ENCODE results near the gene ATL1.
"Not testable (repeated sequence)": the region's sequence is repeated elsewhere in the genome, so short reads cannot be mapped to it uniquely, and the experiment has no call there.

Gene ATL1

DNA sequence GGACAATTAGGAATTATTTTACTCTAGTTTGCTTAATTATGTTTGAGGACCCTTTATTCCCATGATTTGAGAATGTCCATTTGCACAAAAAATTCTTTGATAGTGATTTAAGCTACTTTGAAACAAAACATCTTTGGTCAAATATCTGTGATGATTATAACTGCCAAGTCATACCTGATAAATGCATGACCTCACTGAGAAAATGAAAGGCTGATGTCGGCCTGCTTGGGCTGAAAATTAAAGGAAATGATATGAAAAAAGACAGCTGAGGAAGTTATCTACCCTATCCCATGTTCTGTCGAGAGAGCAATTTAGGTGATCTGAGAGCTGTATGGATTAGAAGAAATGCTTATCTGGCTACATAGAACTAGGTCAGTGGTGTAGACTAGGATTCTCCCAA lies 43.6 kb downstream of the ATL1 start:
- DNase-seq = no peak

DNA sequence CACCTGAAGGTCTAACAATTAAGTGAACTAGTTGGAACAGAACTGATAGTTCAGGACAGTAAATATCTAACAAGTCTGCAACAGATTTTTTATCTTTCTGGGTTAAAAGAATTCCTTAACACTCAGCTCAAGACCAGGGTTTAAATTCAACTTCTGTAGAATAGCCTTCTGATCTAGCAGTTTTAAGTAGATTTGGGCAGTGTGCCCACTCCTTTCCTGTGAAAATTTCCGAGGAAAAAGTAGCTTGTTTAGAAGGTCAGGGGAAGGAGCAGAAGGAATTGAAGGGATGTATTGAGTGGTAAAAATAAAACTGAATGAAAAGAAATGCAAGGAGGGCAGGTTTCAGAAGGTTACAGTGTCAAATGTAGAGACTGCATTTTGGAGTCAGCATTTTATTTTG lies 45.8 kb downstream of the ATL1 start:
- no peak for DNase-seq

DNA sequence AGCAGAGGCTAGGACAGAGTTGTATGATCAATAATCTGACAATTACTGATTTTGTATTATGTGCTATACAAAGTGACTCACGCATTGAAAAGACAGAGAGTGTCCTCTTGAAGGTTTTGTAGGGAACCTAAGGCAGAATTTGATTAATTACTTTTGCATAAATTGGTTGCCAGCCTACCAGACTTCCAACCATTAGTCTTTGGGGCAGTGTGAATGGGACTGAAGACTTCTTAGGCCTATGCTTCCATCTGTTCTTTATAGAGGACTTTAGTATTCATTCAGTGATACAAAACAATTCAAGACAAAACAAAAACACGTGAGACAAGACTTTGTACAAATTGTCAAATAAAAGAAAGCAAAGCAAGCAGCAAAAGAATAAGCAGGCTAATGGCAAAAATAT lies 46.5 kb downstream of the ATL1 start:
- DNase-seq = no peak

DNA sequence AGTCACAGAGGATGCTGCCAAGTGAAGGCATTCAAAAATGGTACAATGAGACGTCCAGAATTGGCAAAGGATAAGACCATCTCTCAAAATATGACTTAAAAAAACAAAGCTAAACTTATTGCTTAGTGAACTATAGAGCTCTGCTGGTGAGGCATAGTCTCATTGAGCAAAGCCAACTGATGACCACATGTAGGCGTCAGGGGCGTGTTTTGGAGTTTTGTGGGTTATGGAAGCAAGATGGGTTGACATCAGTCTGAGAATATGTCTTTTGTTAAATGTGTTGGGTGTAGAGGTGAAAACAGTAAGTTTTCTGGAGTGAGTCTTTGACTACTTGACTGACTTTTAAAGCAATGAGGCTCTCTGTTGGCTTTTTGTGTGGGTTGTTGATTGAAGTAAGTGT lies 47.2 kb downstream of the ATL1 start:
- no peak for DNase-seq

DNA sequence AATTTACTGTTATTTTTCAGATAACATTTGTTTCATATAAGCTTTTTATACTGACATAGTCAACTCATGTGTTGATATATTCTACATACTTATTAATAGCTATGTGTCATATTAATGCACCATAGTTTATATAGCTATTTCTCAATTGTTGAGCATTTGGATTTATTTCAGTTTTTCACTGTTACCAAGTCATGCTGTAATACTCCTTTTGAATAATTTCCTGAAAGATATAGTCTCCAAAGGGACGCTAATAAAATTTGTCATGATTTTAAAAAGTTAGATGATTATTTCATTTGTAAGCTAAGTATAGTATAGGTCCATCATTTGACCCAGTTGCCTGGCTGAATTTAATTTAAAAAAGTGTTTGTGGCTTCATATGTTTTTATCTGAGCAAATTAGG lies 47.8 kb downstream of the ATL1 start:
- no peak for DNase-seq

DNA sequence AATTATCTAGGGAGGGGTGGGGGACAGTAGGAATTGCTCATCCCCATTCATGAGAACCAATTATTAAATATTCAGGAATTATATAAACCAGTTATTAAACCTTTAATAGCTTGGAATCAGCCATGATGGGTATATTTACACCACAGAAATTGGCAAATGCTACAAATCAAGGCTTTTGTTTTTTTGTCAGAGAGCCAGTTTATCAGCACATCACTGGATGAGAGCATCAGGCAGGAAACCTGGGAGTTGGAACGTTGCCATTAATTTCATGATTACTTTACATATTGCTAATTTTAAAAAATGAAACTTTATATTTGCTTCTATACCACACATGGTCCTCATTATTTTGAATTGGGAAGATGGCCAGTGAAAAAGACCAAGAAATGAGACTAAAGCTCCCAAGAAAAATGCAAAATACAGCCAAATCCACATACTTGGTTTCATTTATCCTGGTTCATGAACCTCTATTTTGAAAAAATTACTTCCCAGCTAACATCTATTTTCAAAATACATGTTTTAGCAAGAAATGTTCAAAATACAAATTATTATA lies 48.4 kb downstream of the ATL1 start:
- no peak for DNase-seq

DNA sequence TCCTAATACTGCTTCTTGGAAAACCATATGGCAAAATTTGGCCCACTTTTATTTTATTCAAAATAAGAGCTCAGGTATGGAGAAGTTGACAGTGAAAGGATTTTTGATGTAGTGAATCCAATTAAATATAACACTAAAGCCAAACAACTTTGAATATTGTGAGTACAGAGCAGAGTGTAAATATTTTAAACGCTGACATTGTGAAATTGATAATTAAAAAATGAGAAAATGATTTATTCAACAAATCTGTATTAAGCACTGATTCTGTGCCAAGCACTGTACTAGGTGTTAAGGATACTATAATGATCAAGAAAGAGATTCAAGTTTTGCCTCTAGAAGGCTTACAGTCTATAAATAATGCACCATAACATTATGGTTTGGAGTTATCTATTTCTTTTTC lies 50.5 kb downstream of the ATL1 start:
- no peak for DNase-seq

DNA sequence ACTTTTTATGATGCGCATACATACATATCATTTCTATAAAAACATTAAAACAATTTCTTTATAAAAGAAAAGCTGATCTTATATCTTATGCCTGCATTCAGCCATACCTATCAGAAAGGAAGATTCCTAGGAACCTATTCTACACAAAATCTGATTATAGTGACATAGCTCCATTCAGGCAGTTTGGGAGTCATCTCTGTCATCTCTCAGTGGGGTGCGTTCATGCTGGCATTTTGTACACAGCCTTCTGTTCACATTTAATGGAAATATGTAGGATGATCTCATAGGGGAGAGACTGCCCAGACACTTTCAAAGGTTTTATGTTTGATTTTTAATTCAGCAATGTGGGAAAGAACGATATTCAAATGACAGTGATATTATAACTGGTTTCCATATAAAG lies 52.9 kb downstream of the ATL1 start:
- DNase-seq = no peak

DNA sequence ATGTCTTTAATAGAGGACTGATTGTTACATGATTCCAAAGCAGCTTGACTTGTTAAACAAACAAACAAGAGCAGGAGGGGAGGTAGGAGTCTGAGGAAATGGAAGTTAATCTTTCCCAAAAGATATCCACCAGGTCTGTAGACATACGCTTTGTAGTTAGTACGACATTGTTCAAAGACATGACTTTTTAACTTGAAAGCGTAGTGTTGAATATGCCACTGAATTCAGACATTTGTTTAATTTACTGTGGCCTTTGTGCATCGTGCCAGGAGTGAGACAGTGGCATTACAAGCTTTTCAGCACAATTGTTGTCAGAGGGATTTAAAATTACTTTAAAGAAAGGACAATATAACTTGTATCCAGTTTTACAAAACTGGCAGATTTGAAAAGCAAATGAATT lies 55.1 kb downstream of the ATL1 start:
- no peak for DNase-seq

DNA sequence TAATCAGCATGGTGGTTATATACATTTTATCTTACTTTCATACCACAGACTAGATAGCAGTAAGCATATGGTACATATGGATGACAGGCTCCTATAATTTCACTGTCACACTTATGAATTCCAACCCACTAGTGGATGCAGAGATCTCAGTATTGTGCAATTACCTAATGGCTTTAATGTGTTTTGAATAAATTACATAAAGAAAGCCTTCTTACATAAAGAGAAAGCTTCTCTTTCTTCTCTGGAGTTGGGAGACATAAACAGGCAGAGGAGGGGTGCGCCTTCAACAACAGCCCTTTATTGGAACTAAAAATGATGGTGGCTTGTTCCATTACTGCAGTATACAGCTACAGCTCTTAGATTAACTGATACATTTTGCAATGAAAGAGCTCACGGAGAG lies 55.6 kb downstream of the ATL1 start:
- DNase-seq = no peak

DNA sequence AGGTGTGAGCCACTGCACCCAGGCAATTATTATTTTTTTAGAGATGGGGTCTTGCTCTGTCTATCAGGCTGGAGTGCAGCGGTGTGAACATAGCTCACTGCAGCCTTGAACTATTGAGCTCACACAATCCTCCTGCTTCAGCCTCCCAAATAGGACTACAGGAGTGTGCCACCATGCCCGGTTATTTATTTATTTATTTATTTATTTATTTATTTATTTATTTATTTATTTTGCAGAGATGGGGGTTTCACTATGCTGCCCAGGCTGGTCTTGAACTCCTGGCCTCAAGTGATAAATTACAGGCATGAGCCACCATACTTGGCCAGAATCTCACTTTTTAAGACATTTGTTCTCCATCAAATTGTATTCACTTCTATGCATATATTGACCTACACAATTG lies 56.3 kb downstream of the ATL1 start:
- DNase-seq = no peak

DNA sequence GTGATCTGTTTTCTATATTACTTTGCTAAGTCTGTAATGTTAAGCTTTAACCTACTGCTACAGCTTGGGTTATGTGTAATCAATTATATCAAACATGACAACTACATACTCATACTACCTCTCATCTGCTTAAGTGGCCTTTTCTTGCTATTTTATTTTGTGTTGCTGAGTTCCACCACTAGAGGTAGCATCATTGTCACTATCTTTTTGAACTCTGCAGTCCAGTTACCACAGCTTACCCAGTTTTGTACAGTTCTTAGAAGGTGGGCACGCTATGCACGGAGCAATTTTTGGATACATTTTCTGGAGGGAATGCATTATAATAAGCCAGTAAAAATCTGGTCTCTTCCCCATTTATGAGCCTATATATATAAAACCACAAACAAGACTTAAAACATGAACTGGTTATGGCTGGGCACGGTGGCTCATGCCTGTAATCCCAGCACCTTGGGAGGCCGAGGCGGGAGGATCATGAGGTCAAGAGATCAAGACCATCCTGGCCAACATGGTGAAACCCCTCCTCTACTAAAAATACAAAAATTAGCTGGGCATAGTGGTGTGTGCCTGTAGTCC lies 59.7 kb downstream of the ATL1 start:
- DNase-seq = peak; percentile 27

DNA sequence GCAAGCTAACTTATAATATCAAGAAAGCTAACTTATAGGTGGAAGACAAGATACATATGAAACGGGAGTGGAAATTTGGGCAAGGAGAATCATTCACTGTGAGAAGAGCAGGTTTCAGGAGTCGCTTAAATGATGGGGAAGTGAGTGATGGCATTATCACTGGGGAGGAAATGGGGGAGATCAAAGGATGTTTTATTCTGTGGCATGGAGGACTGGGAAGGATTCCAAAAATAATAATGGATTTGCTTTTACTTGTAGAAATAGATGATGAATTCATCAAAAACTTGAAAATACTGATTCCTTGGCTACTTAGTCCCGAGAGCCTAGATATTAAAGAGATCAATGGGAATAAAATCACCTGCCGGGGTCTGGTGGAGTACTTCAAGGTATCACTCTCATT lies 60.4 kb downstream of the ATL1 start:
- peak; percentile 29 for DNase-seq

DNA sequence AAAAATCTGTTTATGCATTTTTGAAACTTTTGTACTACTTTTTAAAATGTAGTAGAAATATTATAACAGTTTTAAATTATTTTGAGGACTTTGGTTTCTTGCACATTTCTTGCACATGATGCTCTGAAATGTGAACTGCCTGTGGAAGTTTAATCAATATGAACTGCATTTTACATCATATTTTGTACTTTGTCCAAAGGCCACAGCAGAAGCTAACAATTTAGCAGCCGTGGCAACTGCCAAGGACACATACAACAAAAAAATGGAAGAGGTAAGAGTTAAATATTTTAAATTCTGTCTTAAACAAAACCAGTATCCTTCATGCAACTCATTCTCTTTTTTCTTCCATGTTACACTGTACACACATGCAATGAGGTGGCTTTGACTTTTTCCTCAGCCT lies 63.0 kb downstream of the ATL1 start:
- DNase-seq = no peak

DNA sequence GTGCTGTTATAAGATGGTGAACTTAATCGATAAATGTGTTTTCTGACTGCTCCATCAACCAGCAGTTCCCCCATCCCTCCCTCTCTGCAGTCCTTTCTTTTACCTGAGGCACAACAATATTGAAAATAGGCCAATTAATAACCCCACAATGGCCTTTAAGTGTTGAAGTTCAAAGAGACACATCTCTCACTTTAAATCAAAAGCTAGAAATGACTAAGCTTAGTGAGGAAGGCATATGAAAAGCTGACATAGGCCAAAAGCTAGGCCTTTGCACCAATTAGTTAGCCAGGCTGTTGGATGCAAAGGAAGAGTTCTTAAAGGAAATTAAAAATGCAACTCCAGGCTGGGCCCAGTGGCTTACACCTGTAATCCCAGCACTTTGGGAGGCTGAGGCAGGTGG lies 64.5 kb downstream of the ATL1 start:
- no peak for DNase-seq

DNA sequence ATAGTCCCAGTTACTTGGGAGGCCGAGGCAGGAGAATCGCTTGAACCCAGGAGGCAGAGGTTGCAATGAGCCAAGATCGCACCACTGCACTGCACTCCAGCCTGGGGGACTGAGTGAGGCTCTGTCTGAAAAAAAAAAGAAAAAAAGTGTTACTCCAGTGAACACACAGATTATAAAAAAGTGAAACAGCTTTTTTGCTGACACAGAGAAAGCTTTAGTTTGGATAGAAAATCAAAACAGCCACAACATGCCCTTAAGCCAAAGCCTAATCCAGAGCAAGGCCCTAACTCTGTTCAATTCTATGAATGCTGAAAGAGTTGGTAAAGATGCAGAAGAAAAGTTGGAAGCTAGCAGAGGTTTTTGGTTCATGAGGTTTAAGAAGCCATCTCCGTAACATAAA lies 65.0 kb downstream of the ATL1 start:
- not testable (repeated sequence) for DNase-seq

DNA sequence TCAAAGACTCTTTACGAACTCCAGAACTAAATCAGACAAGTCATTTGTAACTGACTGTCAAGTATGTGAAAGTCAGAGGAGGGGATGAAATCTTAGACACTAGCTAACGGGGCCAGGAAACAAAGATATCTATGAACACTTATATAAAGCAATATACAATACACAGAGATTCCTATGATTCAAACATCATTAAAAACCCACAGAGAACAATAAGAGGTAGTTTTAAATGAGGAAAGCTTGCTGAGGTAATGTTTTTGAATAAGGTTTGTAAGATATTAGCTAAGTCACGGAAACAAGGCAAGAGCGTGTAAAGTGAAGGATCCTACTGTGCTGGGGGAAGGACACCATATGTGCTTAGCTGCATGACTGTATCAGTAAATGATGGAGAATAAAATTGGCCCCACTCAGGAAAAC lies 71.5 kb downstream of the ATL1 start:
- no peak for DNase-seq

DNA sequence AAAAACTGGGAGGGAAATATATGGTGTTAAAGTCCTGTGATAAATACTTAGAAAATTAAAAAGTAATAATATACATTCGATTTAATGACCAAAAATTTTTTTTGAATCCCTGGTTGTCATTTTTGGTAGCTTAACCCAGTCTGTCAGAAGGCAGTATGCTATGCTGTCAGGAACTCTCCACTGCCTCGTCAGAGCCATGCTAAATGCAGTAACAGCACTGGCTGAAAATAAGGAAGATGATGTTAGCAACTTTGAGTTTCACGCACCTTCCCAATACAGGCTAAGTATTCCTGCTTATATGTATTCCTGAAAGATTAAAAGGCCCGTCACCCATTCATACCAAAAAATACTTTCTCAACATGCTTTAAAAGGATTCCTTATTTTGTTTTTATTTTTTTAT lies 74.0 kb downstream of the ATL1 start:
- no peak for DNase-seq

DNA sequence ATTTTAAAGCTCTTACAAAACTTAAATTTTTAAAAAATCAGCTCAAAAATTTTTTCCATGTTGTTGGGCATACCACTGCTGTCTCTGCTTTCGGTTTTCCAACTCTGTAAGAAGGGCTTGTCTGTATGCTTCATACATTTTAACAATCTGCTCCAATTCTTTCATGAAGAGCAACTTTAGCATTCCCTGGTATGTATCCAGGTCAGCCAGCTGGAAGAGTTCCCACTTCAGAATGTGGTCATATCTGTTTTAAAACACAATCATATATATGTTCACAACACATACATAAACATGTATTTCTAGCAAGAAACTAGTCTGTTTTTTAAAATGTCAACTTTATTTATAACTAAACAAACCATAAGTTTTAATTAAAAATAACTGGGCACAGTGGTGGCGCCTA lies 75.2 kb downstream of the ATL1 start:
- no peak for DNase-seq

DNA sequence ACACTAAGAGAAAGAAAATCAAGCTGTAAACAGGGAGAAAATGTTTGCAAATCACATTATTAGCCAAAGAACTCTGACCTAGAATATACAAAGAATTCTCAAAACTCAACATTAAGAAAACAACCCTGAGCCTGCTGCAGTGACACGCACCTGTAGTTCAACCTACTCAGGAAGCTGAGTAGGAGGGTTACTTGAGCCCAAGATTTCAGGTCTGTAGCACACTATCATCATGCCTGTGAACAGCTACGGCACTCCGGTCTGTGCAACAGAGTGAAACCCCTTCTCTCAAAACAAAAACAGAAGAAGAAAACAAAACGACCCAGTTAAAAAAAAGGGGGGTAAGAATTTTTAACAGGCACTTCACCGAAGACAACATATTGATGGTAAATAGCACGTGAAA lies 87.3 kb downstream of the ATL1 start:
- no peak for DNase-seq

DNA sequence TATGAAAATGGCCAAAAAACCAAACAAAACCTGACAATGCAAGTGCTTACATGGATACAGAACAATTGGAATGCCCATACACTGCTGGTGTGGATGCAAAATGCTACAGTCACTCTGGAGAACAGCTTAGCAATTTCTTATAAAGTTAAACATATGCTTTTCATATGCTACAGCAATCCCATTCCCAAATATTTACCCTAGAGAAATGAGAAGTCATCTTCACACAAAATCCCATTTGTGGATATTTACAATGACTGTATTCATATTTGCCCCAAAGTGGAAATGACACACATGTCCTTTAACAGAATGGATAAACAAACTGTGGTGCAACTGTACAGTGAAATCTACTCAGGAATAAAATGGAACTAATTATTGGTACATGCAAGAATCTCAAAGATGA lies 87.8 kb downstream of the ATL1 start:
- no peak for DNase-seq

DNA sequence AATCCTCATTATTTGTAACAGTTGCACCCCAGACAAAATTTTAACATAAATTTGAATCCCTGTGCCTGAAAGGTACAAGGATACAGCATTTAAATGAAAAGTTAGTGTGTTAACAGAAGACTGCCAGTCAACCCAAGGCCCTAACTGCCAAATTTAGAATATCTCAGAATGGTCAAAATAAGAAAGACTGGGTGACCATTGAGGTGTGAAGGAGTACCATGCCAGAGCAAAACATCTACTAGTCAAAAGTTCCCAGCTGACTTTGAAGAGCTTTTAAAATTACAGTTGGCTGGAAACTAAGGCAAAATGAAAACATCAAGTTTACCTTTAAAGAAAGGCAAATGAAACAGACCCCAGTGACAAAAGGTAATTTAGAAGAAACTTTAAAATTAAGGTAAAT lies 89.7 kb downstream of the ATL1 start:
- DNase-seq = no peak

DNA sequence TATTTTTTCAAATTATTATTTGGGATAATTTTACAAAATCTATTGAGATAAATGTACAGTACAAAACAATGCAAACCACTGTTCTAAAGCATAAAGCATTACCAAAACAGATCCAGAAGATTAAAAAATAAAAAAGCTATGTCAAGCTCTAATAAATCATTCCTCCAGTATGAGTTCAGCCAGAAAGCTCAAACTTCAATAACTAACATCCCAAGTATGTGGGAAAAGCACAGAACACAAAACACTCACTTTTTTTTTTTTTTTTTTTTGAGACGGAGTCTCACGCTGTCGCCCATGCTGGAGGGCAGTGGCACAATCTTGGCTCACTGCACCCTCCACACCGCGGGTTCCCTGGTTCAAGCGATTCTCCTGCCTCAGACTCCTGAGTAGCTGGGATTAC lies 96.8 kb downstream of the ATL1 start:
- no peak for DNase-seq

DNA sequence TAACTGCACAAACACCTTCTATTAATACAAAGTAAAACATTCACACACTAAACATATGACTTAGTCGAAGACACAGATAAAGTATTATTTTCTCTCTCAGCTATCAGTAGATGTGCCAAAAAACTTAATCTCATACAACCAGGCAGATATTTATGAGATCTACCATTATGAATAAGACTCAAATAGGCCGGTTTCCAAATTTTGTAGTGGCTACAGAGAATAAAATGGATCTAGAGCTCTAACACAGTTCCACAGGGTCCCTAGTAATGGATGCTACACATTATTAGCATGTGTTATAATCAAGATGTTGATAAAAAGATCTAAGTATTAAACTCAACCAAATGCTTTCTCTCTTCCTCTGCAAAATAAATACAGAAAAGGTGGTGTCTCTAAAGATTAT lies 97.8 kb downstream of the ATL1 start:
- no peak for DNase-seq

DNA sequence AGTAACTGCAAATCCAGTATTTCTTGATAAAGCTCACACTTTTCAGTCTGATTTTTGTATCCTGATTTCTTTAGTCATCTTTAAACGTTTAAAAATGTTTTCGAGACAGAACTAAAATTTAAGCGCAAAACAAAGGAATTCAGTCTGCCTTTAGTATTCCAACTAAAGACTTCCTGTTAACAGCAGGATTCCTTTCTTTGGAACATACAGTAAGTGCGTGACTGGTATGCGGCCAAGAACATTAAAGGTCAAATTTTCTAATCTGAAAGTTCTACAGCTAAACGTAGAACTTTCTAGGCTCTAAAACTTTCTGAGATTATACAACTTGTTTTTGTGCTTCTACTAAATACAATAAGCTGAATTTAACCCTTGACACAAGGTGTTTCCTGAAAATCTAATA lies 98.3 kb downstream of the ATL1 start:
- DNase-seq = peak; percentile 14

Measured in kidney glomerular epithelial cell (primary cell).